Fibroblast of the aortic adventitia (primary cell): ENCODE measurements around the gene TTLL4. TPM values are rescaled to one million over a fixed set of nuclear protein-coding genes. Genes with fewer than 3 reads are reported as not detected.

ENCODE experiments used
- DNase-seq: peaks from one replicate; pipeline ENCODE4 v3.0.0-alpha.2; 2010; ENCODE audit warnings: low read depth
- H3K4me3 ChIP-seq: 2 replicates; pipeline ENCODE4 v1.5.1; 2011; ENCODE audit warnings: low read depth, mild to moderate bottlenecking, control low read depth, low read length, moderate library complexity
- total RNA-seq: library from RNA; depleted of rRNA; stranded (reverse); fragments of >200 nt; gene quantifications from 2 replicates; pipeline ENCODE4 v1.2.3, GENCODE V29; 2012; ENCODE audit warnings: low replicate concordance
- TF ChIP-seq, protein P1 (sequence below): IDR thresholded peaks from 2 replicates; pipeline ENCODE4 v1.5.1; 2011; ENCODE audit warnings: mild to moderate bottlenecking, low read length, control low read depth, inconsistent platforms; ENCODE audit not compliant: insufficient read depth

TTLL4 gene
- total RNA-seq, 1 donor: 14.2 TPM

DNA sequence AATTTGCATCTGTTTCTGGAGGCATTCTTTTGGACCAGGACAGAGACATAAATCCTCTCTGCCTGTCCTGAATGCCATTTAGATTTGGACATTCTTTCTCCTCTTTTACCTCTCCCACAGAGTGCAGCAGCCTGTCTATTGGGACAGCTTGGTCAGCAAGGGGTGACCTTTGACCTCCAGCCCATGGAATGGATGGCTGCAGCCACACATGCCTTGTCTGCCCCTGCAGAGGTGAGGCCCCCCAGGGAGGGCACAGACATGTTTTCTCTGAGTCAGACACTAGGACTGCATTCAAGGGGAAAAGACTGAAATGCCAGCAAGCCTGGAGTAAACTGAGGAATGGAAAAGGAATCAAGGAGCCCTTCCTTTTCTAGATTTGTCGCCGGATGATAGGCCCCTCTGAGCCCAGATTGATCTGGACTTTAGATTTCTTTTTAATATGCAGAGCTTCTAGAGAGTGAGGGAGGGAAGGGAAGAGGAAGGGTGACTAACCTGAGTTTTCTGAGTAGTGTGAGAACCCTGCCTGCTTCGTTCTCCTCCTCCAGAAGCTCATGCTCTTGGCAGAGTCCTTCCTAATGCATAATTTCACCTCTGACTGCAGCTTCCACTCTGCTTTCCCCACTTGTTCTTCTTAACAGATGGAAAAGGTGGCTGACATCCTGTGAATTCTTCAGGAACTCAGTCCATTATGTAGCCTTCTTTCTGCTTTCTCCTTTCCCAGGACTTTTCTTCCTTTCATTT, 16.1 kb upstream of the TTLL4 start:
- TF ChIP-seq, protein P1, sequence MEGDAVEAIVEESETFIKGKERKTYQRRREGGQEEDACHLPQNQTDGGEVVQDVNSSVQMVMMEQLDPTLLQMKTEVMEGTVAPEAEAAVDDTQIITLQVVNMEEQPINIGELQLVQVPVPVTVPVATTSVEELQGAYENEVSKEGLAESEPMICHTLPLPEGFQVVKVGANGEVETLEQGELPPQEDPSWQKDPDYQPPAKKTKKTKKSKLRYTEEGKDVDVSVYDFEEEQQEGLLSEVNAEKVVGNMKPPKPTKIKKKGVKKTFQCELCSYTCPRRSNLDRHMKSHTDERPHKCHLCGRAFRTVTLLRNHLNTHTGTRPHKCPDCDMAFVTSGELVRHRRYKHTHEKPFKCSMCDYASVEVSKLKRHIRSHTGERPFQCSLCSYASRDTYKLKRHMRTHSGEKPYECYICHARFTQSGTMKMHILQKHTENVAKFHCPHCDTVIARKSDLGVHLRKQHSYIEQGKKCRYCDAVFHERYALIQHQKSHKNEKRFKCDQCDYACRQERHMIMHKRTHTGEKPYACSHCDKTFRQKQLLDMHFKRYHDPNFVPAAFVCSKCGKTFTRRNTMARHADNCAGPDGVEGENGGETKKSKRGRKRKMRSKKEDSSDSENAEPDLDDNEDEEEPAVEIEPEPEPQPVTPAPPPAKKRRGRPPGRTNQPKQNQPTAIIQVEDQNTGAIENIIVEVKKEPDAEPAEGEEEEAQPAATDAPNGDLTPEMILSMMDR: no peak
- no peak overlapping the region for H3K4me3 ChIP-seq
- DNase-seq: no peak

DNA sequence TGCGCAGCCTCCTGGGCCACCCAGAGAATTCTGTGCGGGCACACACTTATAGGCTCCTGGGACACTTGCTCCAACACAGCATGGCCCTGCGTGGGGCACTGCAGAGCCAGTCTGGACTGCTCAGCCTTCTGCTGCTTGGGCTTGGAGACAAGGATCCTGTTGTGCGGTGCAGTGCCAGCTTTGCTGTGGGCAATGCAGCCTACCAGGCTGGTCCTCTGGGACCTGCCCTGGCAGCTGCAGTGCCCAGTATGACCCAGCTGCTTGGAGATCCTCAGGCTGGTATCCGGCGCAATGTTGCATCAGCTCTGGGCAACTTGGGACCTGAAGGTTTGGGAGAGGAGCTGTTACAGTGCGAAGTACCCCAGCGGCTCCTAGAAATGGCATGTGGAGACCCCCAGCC, 11.8 kb upstream of the TTLL4 start:
- DNase-seq: no peak
- TF ChIP-seq, protein P1: no peak
- H3K4me3 ChIP-seq: no peak overlapping the region

DNA sequence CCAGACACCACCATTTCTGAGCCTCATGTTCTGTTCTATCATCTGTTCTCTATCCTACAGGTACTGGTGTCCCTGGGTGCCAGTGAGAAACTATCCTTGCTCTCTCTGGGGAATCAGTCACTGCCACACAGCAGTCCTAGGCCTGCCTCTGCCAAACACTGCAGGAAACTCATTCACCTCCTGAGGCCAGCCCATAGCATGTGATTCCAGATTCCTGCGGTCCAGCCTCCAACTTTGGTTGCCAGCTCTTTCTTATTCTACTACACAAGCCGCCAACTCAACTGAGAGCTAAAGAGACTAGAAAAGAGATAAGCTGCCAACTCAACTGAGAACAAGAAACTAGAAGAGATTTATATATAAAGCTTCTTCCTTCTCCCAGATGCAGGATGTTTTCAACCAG, 8.8 kb upstream of the TTLL4 start:
- peak; percentile 59 for DNase-seq
- H3K4me3 ChIP-seq: no peak overlapping the region
- TF ChIP-seq, protein P1: no peak

DNA sequence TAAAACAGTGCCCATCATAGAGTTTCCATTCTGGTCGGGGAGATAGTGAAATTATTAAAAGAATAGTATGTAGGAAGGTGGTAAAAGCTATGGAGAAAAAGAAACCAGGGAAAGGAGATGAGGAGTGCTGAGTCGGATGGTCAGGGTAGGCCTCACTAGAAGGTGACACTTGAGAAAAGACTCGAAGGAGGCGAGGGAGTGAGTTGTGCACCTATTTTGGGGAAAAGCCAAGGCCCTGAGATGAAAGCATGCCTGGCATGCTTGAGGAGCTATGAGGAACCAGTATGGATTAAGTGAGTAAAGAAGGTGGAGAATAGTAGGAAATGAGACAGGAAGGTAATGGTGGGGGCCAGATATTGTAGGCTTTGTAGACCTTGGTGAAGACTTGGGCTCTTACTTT, 7.3 kb upstream of the TTLL4 start:
- no peak for DNase-seq
- TF ChIP-seq, protein P1: no peak
- no peak overlapping the region for H3K4me3 ChIP-seq

DNA sequence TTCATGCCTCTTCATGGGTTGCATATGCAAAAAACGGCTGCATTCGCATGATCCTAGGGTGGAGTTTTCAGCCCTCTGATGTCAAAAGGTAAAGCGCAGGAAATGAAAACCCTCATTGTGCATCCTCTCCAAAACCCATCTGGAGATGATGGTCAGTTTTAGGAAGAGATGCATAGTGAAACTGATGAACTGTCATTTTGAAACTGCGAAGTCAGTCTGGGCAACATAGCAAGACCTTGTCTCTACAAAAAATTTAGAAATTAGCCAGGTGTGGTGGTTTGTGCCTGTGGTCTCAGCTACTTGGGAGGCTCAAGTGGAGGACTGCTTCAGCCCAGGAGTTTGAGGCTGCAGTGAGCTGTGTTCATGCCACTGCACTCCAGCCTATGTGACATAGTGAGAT, 2.5 kb upstream of the TTLL4 start:
- DNase-seq: no peak
- TF ChIP-seq, protein P1: no peak
- no peak overlapping the region for H3K4me3 ChIP-seq

DNA sequence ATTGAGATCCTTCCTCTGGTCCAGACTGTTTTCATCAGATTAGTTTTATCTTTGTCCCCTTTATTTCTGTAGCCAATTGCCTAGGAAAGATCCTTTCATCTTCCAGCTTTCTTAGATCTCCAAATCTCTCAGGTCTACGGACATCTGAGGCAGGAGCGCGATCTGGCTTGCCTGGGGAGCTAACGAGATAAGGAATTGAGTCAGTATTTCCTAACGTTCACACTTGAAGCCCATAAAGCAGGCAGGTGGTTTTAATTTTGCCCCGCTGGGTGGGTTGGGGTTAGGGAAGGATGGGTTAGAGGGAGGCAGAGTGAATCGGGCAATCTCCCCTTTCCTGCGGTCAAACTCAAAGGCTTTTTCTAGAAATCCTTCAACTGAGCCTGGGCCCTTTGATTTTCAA, 727 bp upstream of the TTLL4 start:
- DNase-seq: no peak
- no peak overlapping the region for H3K4me3 ChIP-seq
- TF ChIP-seq, protein P1: no peak

DNA sequence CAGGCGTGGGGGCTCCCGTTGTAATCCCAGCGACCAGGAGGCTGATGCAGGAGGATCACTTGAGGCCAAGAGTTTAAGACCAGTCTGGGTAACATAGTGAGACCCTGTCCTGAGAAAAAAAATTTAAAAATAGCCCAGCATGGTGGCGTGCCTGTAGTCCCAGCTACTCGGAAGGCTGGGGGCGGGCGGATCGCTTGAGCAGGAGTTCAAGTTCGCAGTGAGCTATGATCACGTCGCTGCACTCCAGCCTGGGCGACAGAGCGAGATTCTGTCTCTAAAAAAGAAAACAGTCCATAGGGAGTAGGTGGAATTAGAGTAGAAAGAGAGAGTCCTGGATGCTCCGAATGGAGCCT, 325 bp upstream of the TTLL4 start:
- TF ChIP-seq, protein P1: no peak
- H3K4me3 ChIP-seq: peak overlapping the region; percentile 55

More for the DNA sequence above, 325 bp upstream of the TTLL4 start:
- DNase-seq: no peak
